Liver (tissue), 9 donors: ENCODE measurements around the gene RAD51B. TPM values are rescaled to one million over a fixed set of nuclear protein-coding genes. Genes with fewer than 3 reads are reported as not detected.

Experiments
- DNase-seq: peaks from one replicate; pipeline ENCODE4 v3.0.0-alpha.2; 2017; ENCODE audit warnings: low spot score
- H3K27ac ChIP-seq, 2 donors: one replicate each; pipeline ENCODE4 v1.7.0; 2013; ENCODE audit warnings: inconsistent platforms in 2 of 2, low read length in 2 of 2, control low read depth in 1 of 2, low read depth in 1 of 2, mild to moderate bottlenecking in 1 of 2
- H3K27me3 ChIP-seq, 4 donors: one replicate each; pipeline versions ENCODE4 v1.6.1 to v1.7.0; 2013; ENCODE audit warnings: low read length in 3 of 4, inconsistent platforms in 1 of 4, mild to moderate bottlenecking in 1 of 4, moderate library complexity in 1 of 4; ENCODE audit not compliant: control insufficient read depth in 4 of 4, insufficient read depth in 4 of 4
- H3K36me3 ChIP-seq, 4 donors: one replicate each; pipeline versions ENCODE4 v1.6.1 to v1.7.0; 2013; ENCODE audit warnings: low read length in 3 of 4, mild to moderate bottlenecking in 3 of 4, low read depth in 1 of 4, moderate library complexity in 1 of 4; ENCODE audit not compliant: control insufficient read depth in 4 of 4, insufficient read depth in 3 of 4
- H3K4me1 ChIP-seq, 4 donors: one replicate each; pipeline versions ENCODE4 v1.6.1 to v1.7.0; 2013; ENCODE audit warnings: low read length in 3 of 4, mild to moderate bottlenecking in 3 of 4, moderate library complexity in 1 of 4; ENCODE audit not compliant: control insufficient read depth in 4 of 4, insufficient read depth in 4 of 4
- H3K4me3 ChIP-seq, 3 donors: one replicate each; pipeline versions ENCODE4 v1.6.1 to v1.7.0; 2013; ENCODE audit warnings: low read length in 3 of 3, control low read depth in 1 of 3, low read depth in 1 of 3, mild to moderate bottlenecking in 1 of 3
- H3K9ac ChIP-seq, 2 donors: one replicate each; pipeline ENCODE4 v1.7.0; 2013; ENCODE audit warnings: low read length in 2 of 2, mild to moderate bottlenecking in 2 of 2, moderate library complexity in 2 of 2, control low read depth in 1 of 2, low read depth in 1 of 2
- H3K9me3 ChIP-seq, 4 donors: one replicate each; pipeline versions ENCODE4 v1.6.1 to v1.7.0; 2013; ENCODE audit warnings: low read length in 3 of 4; ENCODE audit not compliant: control insufficient read depth in 4 of 4
- EGR1 ChIP-seq, 2 donors: IDR thresholded peaks; 2 replicates each; pipeline ENCODE4 v1.6.1; 2016 to 2018; ENCODE audit warnings: antibody characterized with exemption in 2 of 2, low read depth in 2 of 2
- GABPA ChIP-seq, 2 donors: IDR thresholded peaks in 1 of 2; conservative IDR thresholded peaks in 1 of 2; 2 replicates each; pipeline ENCODE4 v1.6.1; 2016; ENCODE audit warnings: antibody characterized with exemption in 2 of 2, mild to moderate bottlenecking in 1 of 2, moderate library complexity in 1 of 2
- HNF4G ChIP-seq: IDR thresholded peaks from 2 replicates; pipeline ENCODE4 v1.6.1; 2016; ENCODE audit warnings: antibody characterized with exemption
- JUND ChIP-seq, 2 donors: IDR thresholded peaks; 2 replicates each; pipeline ENCODE4 v1.6.1; 2016; ENCODE audit warnings: antibody characterized with exemption in 2 of 2
- NR2F2 ChIP-seq: IDR thresholded peaks from 2 replicates; pipeline ENCODE4 v1.6.1; 2016; ENCODE audit warnings: antibody characterized with exemption
- RAD21 ChIP-seq, 2 donors: IDR thresholded peaks; 2 replicates each; pipeline ENCODE4 v1.6.1; 2016; ENCODE audit warnings: antibody characterized with exemption in 2 of 2, mild to moderate bottlenecking in 2 of 2
- RXRA ChIP-seq, 2 donors: IDR thresholded peaks; 2 replicates each; pipeline ENCODE4 v1.6.1; 2017 to 2018; ENCODE audit warnings: antibody characterized with exemption in 2 of 2, mild to moderate bottlenecking in 1 of 2
- YY1 ChIP-seq: IDR thresholded peaks from 2 replicates; pipeline ENCODE4 v1.6.1; 2016; ENCODE audit warnings: antibody characterized with exemption, mild to moderate bottlenecking
- WGBS: extraction: QIAGEN DNeasy Blood & Tissue Kit; methylation state at CpG from one replicate; pipeline ENCODE4 v1.1.7; 2013; 5-methylcytosine and 5-hydroxymethylcytosine counted together
- polyA plus RNA-seq, 2 donors: library from polyadenylated mRNA; stranded (reverse) in 1 of 2; unstranded in 1 of 2; fragments of 200-250 nt in 1 of 2; fragments of >200 nt in 1 of 2; fragmentation: Nextera tagmentation in 1 of 2; extraction: Ambion mirVana in 1 of 2; gene quantifications; one replicate each; pipeline versions ENCODE4 v1.2.1 to v1.2.3, GENCODE V29; 2013 to 2015
- total RNA-seq, 2 donors: library from RNA; depleted of rRNA; stranded (reverse); fragments of >200 nt; gene quantifications; one replicate each; pipeline ENCODE4 v1.2.3, GENCODE V29; 2014
- TF ChIP-seq, protein P1 (sequence below): IDR thresholded peaks from 2 replicates; pipeline ENCODE4 v1.6.1; 2016; ENCODE audit warnings: antibody characterized with exemption, mild to moderate bottlenecking
- TF ChIP-seq, protein P2 (sequence below): fragments of 150-350 bp; IDR thresholded peaks from 2 replicates; pipeline ENCODE4 v1.5.1; 2017; ENCODE audit warnings: improper control_type of control experiment, low read depth, low read length; ENCODE audit not compliant: missing input control
- TF ChIP-seq, protein P3 (sequence below): IDR thresholded peaks from 2 replicates; pipeline ENCODE4 v1.6.1; 2016; ENCODE audit warnings: antibody characterized with exemption
- TF ChIP-seq, protein P4 (sequence below): IDR thresholded peaks from 2 replicates; pipeline ENCODE4 v1.6.1; 2016; ENCODE audit warnings: antibody characterized with exemption
- donor health status: healthy.
- donor health status: healthy.
- donor health status: healthy.
- donor health status: healthy.
- donor health status: healthy.

The RAD51B gene
- total and polyA plus RNA-seq, 4 donors: 0.81 to 12.9 (median 2.4) TPM

DNA sequence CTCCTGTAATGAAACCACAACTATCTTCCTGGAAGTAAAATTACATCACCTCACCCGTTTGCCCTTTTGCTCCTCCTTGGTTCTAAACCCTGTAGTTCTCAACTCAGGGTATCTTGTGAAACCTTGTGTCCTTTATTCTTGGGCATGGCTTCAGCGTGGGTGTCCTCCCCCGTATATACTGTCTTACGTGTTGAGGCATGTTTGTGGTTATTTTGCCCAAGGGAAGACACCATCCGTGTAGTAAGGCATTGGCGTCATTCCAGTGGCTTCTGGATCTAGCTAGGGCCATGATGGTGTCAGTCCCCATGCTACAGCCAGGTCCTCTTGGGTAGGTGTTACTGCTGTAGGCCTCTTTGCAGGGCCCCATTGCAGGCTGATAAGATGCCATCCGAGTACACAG lies 857.9 kb downstream of the RAD51B start:
- 90% methylated on average over 7 of the region's 7 CpGs for WGBS

DNA sequence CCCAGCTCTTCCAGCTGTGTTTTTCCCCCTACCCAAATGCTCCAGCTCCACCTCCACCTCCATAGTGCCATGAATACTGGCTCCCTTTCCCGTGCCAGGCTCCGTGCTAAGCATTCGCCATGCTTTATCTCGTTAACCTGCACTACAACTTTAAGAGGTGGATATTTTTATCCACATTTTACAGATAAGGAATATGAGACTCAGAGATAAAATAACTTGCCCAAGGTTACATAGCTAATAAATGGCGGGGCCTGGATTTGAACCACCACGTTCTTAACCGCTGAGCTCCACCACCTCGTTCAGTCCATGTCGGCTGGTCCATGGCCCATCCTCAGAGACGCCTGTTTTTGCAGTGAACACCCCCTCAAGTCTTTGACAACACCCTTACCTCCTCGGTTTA lies 858.3 kb downstream of the RAD51B start:
- peaks cover 4 to 24% (median 10%) of the 10 kb centered on the region in 4 donors for H3K4me1 ChIP-seq
- H3K27ac ChIP-seq: no peak overlapping the region
- no peaks in the 10 kb centered on the region for H3K27me3 ChIP-seq
- TF ChIP-seq GABPA (IDR thresholded peaks at IDR 0.05 in 1 of 2, conservative IDR thresholded peaks at IDR 0.05 in 1 of 2) (no peak), JUND (IDR thresholded peaks at IDR 0.05) (no peak)
- TF ChIP-seq, protein P1, sequence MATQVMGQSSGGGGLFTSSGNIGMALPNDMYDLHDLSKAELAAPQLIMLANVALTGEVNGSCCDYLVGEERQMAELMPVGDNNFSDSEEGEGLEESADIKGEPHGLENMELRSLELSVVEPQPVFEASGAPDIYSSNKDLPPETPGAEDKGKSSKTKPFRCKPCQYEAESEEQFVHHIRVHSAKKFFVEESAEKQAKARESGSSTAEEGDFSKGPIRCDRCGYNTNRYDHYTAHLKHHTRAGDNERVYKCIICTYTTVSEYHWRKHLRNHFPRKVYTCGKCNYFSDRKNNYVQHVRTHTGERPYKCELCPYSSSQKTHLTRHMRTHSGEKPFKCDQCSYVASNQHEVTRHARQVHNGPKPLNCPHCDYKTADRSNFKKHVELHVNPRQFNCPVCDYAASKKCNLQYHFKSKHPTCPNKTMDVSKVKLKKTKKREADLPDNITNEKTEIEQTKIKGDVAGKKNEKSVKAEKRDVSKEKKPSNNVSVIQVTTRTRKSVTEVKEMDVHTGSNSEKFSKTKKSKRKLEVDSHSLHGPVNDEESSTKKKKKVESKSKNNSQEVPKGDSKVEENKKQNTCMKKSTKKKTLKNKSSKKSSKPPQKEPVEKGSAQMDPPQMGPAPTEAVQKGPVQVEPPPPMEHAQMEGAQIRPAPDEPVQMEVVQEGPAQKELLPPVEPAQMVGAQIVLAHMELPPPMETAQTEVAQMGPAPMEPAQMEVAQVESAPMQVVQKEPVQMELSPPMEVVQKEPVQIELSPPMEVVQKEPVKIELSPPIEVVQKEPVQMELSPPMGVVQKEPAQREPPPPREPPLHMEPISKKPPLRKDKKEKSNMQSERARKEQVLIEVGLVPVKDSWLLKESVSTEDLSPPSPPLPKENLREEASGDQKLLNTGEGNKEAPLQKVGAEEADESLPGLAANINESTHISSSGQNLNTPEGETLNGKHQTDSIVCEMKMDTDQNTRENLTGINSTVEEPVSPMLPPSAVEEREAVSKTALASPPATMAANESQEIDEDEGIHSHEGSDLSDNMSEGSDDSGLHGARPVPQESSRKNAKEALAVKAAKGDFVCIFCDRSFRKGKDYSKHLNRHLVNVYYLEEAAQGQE: no peak
- TF ChIP-seq, protein P2, sequence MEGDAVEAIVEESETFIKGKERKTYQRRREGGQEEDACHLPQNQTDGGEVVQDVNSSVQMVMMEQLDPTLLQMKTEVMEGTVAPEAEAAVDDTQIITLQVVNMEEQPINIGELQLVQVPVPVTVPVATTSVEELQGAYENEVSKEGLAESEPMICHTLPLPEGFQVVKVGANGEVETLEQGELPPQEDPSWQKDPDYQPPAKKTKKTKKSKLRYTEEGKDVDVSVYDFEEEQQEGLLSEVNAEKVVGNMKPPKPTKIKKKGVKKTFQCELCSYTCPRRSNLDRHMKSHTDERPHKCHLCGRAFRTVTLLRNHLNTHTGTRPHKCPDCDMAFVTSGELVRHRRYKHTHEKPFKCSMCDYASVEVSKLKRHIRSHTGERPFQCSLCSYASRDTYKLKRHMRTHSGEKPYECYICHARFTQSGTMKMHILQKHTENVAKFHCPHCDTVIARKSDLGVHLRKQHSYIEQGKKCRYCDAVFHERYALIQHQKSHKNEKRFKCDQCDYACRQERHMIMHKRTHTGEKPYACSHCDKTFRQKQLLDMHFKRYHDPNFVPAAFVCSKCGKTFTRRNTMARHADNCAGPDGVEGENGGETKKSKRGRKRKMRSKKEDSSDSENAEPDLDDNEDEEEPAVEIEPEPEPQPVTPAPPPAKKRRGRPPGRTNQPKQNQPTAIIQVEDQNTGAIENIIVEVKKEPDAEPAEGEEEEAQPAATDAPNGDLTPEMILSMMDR: no peak
- no peaks in the 10 kb centered on the region for H3K36me3 ChIP-seq
- WGBS: 96% methylated on average over 11 of the region's 11 CpGs
- H3K9me3 ChIP-seq: no peaks in the 10 kb centered on the region
- H3K9ac ChIP-seq: no peak overlapping the region
- H3K4me3 ChIP-seq: no peak overlapping the region
- no peak for DNase-seq

More for the DNA sequence above, 857.9 kb downstream of the RAD51B start:
- H3K36me3 ChIP-seq: no peaks in the 10 kb centered on the region
- DNase-seq: no peak
- no peak overlapping the region for H3K27ac ChIP-seq
- no peak overlapping the region for H3K4me3 ChIP-seq
- no peaks in the 10 kb centered on the region for H3K9me3 ChIP-seq
- H3K27me3 ChIP-seq: no peaks in the 10 kb centered on the region
- peaks cover 6 to 29% (median 14%) of the 10 kb centered on the region in 4 donors for H3K4me1 ChIP-seq
- TF ChIP-seq, protein P3, sequence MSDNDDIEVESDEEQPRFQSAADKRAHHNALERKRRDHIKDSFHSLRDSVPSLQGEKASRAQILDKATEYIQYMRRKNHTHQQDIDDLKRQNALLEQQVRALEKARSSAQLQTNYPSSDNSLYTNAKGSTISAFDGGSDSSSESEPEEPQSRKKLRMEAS: no peak
- TF ChIP-seq NR2F2 (no peak), RAD21 (IDR thresholded peaks at IDR 0.05) (no peak), YY1 (no peak), EGR1 (IDR thresholded peaks at IDR 0.05; ENCODE audit: low read depth in 2 of 2) (no peak), GABPA (IDR thresholded peaks at IDR 0.05 in 1 of 2, conservative IDR thresholded peaks at IDR 0.05 in 1 of 2) (no peak), HNF4G (no peak), RXRA (IDR thresholded peaks at IDR 0.05) (no peak)
- TF ChIP-seq, protein P1: no peak
- TF ChIP-seq, protein P4, sequence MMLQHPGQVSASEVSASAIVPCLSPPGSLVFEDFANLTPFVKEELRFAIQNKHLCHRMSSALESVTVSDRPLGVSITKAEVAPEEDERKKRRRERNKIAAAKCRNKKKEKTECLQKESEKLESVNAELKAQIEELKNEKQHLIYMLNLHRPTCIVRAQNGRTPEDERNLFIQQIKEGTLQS: no peak
- no peak overlapping the region for H3K9ac ChIP-seq
